ENCODE measurements around the gene MTUS2.

Gene MTUS2

GRCh38 chr13:29137016-29137415 is 316.9 kb downstream of the MTUS2 start:
- DNase-seq (ENCODE audit: low read depth), result no peak
- H3K4me3 ChIP-seq (ENCODE audit: low read length), result no peak overlapping the region
- TF ChIP-seq CTCF (conservative IDR thresholded peaks at IDR 0.05; ENCODE audit: low read depth, low read length), result no peak

GRCh38 chr13:29137995-29138394 is 317.9 kb downstream of the MTUS2 start:
- TF ChIP-seq CTCF (conservative IDR thresholded peaks at IDR 0.05; ENCODE audit: low read depth, low read length), result no peak
- H3K4me3 ChIP-seq (ENCODE audit: low read length), result no peak overlapping the region
- no peak for DNase-seq (ENCODE audit: low read depth)

GRCh38 chr13:29140277-29140676 is 320.1 kb downstream of the MTUS2 start:
- TF ChIP-seq CTCF (conservative IDR thresholded peaks at IDR 0.05; ENCODE audit: low read depth, low read length), result no peak

GRCh38 chr13:29143847-29144246 is 323.7 kb downstream of the MTUS2 start:
- no peak for TF ChIP-seq CTCF (conservative IDR thresholded peaks at IDR 0.05; ENCODE audit: low read depth, low read length)
- no peak for DNase-seq (ENCODE audit: low read depth)
- H3K4me3 ChIP-seq (ENCODE audit: low read length), result no peak overlapping the region

More at GRCh38 chr13:29140277-29140676, 320.1 kb downstream of the MTUS2 start:
- no peak for DNase-seq (ENCODE audit: low read depth)
- H3K4me3 ChIP-seq (ENCODE audit: low read length), result no peak overlapping the region

- no peak for TF ChIP-seq CTCF (conservative IDR thresholded peaks at IDR 0.05; ENCODE audit: low read depth, low read length)
- H3K4me3 ChIP-seq (ENCODE audit: low read length), result no peak overlapping the region
- DNase-seq (ENCODE audit: low read depth), result no peak
These were observed 334.3 kb downstream of the MTUS2 start for GRCh38 chr13:29154390-29154789.

GRCh38 chr13:29156136-29156535 is 336.0 kb downstream of the MTUS2 start:
- no peak overlapping the region for H3K4me3 ChIP-seq (ENCODE audit: low read length)
- no peak for TF ChIP-seq CTCF (conservative IDR thresholded peaks at IDR 0.05; ENCODE audit: low read depth, low read length)
- DNase-seq (ENCODE audit: low read depth), result no peak

- H3K4me3 ChIP-seq (ENCODE audit: low read length), result no peak overlapping the region
- TF ChIP-seq CTCF (conservative IDR thresholded peaks at IDR 0.05; ENCODE audit: low read depth, low read length), result no peak
- DNase-seq (ENCODE audit: low read depth), result no peak
These were observed 339.7 kb downstream of the MTUS2 start for GRCh38 chr13:29159871-29160270.
